ENCODE results near the gene IFI27L2. TPM values are rescaled to one million over a fixed set of nuclear protein-coding genes. Genes with fewer than 3 reads are reported as not detected.
"Not testable (repeated sequence)": the region's sequence is repeated elsewhere in the genome, so short reads cannot be mapped to it uniquely, and the experiment has no call there.

IFI27L2 gene
- polyA plus RNA-seq, 1 donor from 2014 or later, result 23.7 TPM

- no peaks in the 10 kb centered on the region for H3K9me2 ChIP-seq (ENCODE audit: insufficient read depth, low read length)
- H2AFZ ChIP-seq (ENCODE audit: low read depth, low read length), result no peak overlapping the region
- no peak for TF ChIP-seq CTCF (IDR thresholded peaks at IDR 0.05; ENCODE audit: poor library complexity, severe bottlenecking)
- no peaks in the 10 kb centered on the region for H3K36me3 ChIP-seq (ENCODE audit: insufficient read depth, low read length)
- H3K27ac ChIP-seq (ENCODE audit: low read length), result no peak overlapping the region
- H3K4me2 ChIP-seq (ENCODE audit: low read length), result no peak overlapping the region
- H3K4me3 ChIP-seq (ENCODE audit: low read length), result no peak overlapping the region
- no peaks in the 10 kb centered on the region for H3F3A ChIP-seq (ENCODE audit: insufficient read depth, low read length, poor library complexity, severe bottlenecking)
- no peaks in the 10 kb centered on the region for H3K79me2 ChIP-seq (replicated peaks; ENCODE audit: insufficient read depth, low read length)
- H3K27me3 ChIP-seq (ENCODE audit: insufficient read depth, low read depth, low read length), result no peaks in the 10 kb centered on the region
- H3K9ac ChIP-seq (ENCODE audit: low read length), result no peak overlapping the region
- H3K9me3 ChIP-seq (ENCODE audit: low read length), result no peaks in the 10 kb centered on the region
- H4K20me1 ChIP-seq (ENCODE audit: insufficient read depth), result no peaks in the 10 kb centered on the region
These were observed 29.0 kb upstream of the IFI27L2 start for GRCh38 chr14:94158239-94158883.

- Histone ChIP-seq H3K9ac (ENCODE audit: low read length) (no peak overlapping the region), H3K27me3 (ENCODE audit: insufficient read depth, low read depth, low read length) (no peaks in the 10 kb centered on the region), H3K36me3 (ENCODE audit: insufficient read depth, low read length) (no peaks in the 10 kb centered on the region), H4K20me1 (ENCODE audit: insufficient read depth) (no peaks in the 10 kb centered on the region), H3F3A (ENCODE audit: insufficient read depth, low read length, poor library complexity, severe bottlenecking) (no peaks in the 10 kb centered on the region), H3K27ac (ENCODE audit: low read length) (no peak overlapping the region), H3K9me2 (ENCODE audit: insufficient read depth, low read length) (no peaks in the 10 kb centered on the region), H3K79me2 (replicated peaks; ENCODE audit: insufficient read depth, low read length) (no peaks in the 10 kb centered on the region), H3K4me2 (ENCODE audit: low read length) (no peak overlapping the region), H3K9me3 (ENCODE audit: low read length) (no peaks in the 10 kb centered on the region), H2AFZ (ENCODE audit: low read depth, low read length) (no peak overlapping the region), H3K4me3 (ENCODE audit: low read length) (no peak overlapping the region)
- TF ChIP-seq CTCF (IDR thresholded peaks at IDR 0.05; ENCODE audit: poor library complexity, severe bottlenecking) (no peak), REST (IDR thresholded peaks at IDR 0.05; ENCODE audit: borderline replicate concordance) (no peak), SMC3 (conservative IDR thresholded peaks at IDR 0.05; ENCODE audit: poor library complexity) (no peak), EZH2 (IDR thresholded peaks at IDR 0.05; ENCODE audit: borderline replicate concordance, insufficient read depth, low read length, poor library complexity, severe bottlenecking) (no peak), RAD21 (conservative IDR thresholded peaks at IDR 0.05) (no peak), EP300 (conservative IDR thresholded peaks at IDR 0.05; ENCODE audit: poor library complexity, severe bottlenecking) (no peak), POLR2AphosphoS5 (IDR thresholded peaks at IDR 0.05) (no peak), MXI1 (conservative IDR thresholded peaks at IDR 0.05; ENCODE audit: poor library complexity, severe bottlenecking) (no peak), TAF1 (IDR thresholded peaks at IDR 0.05; ENCODE audit: low read depth) (no peak)
These were observed 27.8 kb upstream of the IFI27L2 start for GRCh38 chr14:94157197-94157596.

GRCh38 chr14:94156143-94156542, 26.7 kb upstream of the IFI27L2 start:
- H3K9ac ChIP-seq (ENCODE audit: low read length); H3K36me3 ChIP-seq (ENCODE audit: insufficient read depth, low read length); H4K20me1 ChIP-seq (ENCODE audit: insufficient read depth); H2AFZ ChIP-seq (ENCODE audit: low read depth, low read length); H3K79me2 ChIP-seq (replicated peaks; ENCODE audit: insufficient read depth, low read length); H3K27ac ChIP-seq (ENCODE audit: low read length); H3K4me3 ChIP-seq (ENCODE audit: low read length); H3F3A ChIP-seq (ENCODE audit: insufficient read depth, low read length, poor library complexity, severe bottlenecking); H3K4me2 ChIP-seq (ENCODE audit: low read length); H3K27me3 ChIP-seq (ENCODE audit: insufficient read depth, low read depth, low read length); H3K9me3 ChIP-seq (ENCODE audit: low read length); H3K9me2 ChIP-seq (ENCODE audit: insufficient read depth, low read length): not testable (repeated sequence)

Measured in neural cell (in vitro differentiated cells).